Mucosa of stomach (tissue), 1 donor: ENCODE results near the gene RNU5B-1.

ENCODE experiments used
- H3K27me3 ChIP-seq: one replicate; pipeline ENCODE4 v1.7.0; 2013; ENCODE audit warnings: mild to moderate bottlenecking, low read length; ENCODE audit not compliant: control insufficient read depth, insufficient read depth
- H3K36me3 ChIP-seq: one replicate; pipeline ENCODE4 v1.7.0; 2013; ENCODE audit warnings: low read length; ENCODE audit not compliant: control insufficient read depth, insufficient read depth
- H3K4me1 ChIP-seq: one replicate; pipeline ENCODE4 v1.7.0; 2013; ENCODE audit warnings: mild to moderate bottlenecking, low read length; ENCODE audit not compliant: control insufficient read depth, insufficient read depth
- H3K4me3 ChIP-seq: one replicate; pipeline ENCODE4 v1.7.0; 2013; ENCODE audit warnings: low read length
- H3K9ac ChIP-seq: one replicate; pipeline ENCODE4 v1.7.0; 2013; ENCODE audit warnings: mild to moderate bottlenecking, low read length, moderate library complexity
- H3K9me3 ChIP-seq: one replicate; pipeline ENCODE4 v1.7.0; 2013; ENCODE audit warnings: mild to moderate bottlenecking, low read length, moderate library complexity; ENCODE audit not compliant: control insufficient read depth
- donor health status: Pancreatic carcinoma.

The RNU5B-1 gene

DNA sequence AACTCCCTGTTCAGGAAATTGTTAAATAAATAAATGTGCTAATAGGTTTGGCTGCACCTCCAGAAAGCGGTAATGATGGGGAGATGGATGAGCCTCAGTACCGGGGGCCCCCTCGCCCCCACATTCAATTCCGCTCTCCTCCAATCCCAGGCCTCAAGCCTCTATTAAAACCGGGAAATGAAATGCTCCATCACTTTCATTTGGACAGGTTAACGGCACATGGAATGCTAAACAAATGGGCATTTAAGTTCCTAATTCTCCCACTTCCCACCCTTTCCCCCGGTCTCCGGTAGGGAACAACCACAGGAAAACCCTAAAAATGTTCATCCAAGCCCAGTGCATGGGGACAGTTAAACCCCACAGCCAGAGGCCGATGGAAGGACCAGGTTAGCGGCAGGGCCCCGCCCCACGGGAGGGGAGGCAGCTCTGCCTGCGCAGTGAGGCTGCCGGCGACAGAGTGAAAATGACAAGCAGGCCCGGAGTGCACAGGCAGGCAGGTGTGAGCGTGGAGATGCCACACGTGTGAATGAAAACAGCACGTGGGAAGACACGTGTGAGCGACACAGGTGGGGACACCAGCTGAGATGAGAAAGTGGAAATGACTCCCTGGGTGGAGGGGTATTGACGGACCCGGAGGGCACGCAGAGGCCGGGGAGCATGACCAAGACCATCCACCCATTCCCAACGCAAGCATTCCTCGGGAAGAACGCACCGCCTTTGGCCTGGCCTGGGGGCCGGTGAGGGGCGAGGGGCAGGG lies 28.1 kb downstream of the RNU5B-1 start:
- peaks cover 3% of the 10 kb centered on the region for H3K27me3 ChIP-seq
- no peak overlapping the region for H3K4me3 ChIP-seq
- no peaks in the 10 kb centered on the region for H3K4me1 ChIP-seq
- H3K9me3 ChIP-seq: no peaks in the 10 kb centered on the region
- no peak overlapping the region for H3K9ac ChIP-seq
- H3K36me3 ChIP-seq: no peaks in the 10 kb centered on the region

DNA sequence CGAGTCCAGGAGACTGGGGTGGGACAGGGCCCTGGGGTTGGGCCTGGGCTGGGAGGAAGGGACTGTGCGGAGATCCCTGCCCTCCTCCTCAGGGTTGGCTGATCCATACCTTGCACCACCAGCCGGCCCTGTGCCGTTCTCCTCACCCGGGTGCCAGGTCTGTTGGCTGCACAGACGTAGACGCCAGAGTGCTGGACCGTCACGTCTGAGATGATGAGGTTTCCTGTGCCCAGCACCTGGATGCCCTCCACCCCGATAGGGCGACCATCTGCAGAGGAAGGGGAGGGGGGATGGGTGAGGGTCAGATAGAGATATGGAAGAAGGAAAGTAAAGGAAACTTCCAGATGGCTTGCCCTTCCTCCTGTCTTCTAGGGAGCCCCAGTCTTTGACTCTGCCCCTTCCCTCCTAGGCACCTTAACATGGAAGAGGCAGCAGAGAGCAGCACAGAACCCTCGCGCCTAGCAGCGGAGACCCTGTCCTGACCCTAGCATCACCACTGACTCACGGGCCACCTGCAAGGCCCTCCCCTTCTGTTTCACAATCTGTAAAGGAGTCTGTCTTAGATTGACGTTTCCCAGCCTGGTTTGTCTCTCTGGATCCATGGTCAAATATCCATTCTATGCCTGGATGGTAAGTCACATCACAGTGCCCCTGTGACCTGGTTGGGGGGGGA lies 28.8 kb downstream of the RNU5B-1 start:
- Histone ChIP-seq H3K4me1 (no peaks in the 10 kb centered on the region), H3K9ac (no peak overlapping the region), H3K27me3 (peaks cover 5% of the 10 kb centered on the region), H3K4me3 (no peak overlapping the region), H3K36me3 (no peaks in the 10 kb centered on the region), H3K9me3 (no peaks in the 10 kb centered on the region)

DNA sequence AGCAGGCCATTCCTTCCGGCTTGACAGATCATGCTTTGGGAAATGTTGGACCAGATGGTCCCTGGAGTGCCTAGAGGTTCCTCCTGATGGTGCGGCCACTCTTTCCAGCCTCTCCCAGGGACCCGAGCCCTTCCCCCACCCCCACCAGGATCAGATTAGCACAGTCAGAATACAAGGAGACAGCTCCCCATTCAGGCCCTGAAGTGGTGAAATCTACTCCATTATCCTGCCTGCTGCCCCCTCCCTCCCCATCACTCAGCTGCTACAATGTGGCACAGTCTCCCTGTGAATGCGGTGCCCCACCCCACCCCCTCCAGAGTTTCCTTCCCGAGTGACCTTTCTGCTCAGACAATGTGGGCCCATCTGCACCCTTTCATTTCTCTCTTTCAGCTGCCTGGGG lies 29.4 kb downstream of the RNU5B-1 start:
- Histone ChIP-seq H3K9ac (no peak overlapping the region), H3K4me3 (no peak overlapping the region), H3K9me3 (no peaks in the 10 kb centered on the region), H3K4me1 (no peaks in the 10 kb centered on the region), H3K36me3 (no peaks in the 10 kb centered on the region), H3K27me3 (peaks cover 5% of the 10 kb centered on the region)

DNA sequence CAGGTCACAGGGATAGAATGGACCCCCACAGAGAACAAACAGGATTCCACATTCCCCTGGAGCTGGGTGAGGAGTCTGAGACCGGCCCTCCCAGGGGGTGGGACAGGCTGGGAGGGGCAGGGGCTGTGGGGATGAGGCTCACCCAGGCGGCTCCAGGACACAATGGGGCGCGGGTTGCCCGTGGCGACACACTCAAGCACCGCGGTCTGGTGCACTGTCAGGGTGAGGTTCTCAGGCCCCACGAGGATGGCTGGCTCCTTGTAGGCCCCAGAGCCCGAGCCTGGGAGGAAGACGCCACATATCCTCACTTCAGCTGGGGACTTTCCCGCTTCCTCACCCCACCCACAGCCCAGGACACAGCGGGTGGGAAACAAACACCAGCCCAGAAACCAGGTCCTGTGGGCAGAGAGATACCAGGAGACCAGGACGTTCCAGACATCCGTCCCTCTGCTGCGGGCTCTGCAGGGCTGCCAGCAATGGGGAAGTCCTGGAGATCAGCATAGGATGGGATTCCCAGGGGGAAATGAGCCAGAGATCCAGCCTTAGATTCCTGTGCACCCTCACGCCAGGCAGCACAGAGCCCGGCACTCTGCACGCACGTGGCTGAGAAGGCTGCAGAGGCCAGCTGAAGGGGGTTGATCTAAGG lies 30.2 kb downstream of the RNU5B-1 start:
- Histone ChIP-seq H3K36me3 (no peaks in the 10 kb centered on the region), H3K4me3 (no peak overlapping the region), H3K9me3 (no peaks in the 10 kb centered on the region), H3K27me3 (peaks cover 11% of the 10 kb centered on the region), H3K4me1 (no peaks in the 10 kb centered on the region), H3K9ac (no peak overlapping the region)

DNA sequence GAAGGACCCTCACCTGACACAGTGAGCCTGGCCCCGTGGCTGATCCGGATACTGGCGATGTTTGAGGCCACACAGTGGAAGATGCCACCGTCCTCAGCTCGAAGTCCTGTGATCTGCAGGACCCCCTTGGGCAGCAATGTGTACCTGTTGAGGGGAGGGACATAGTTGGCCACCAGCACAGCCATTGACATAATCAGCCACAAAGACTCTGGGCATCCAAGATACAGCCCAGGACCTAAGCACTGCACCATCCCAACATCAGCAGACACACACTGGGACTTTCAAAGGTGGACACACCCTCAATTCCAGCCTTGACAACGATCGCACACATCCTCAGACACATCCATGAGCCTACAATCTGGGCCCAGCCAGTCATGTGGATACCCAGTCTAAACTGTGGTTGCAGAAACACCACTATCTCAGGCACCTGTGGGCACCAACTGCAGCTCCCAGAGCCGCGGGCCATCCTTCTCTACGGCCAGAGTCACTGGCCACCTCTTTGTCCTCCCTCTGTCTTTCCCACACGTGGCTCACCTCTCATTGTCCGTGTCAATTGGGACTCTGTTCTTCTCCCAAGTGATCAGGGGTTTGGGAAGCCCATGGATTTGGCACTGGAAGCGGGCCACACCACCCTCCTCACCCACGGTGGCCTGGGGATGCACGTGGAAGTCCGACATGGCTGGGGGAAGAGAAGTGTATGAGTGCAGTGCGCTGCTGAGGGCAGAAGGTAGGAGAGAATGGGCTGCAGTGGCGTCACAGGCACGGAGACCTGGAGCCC lies 31.0 kb downstream of the RNU5B-1 start:
- Histone ChIP-seq H3K27me3 (peaks cover 12% of the 10 kb centered on the region), H3K36me3 (no peaks in the 10 kb centered on the region), H3K9me3 (no peaks in the 10 kb centered on the region), H3K9ac (no peak overlapping the region), H3K4me3 (no peak overlapping the region), H3K4me1 (no peaks in the 10 kb centered on the region)

DNA sequence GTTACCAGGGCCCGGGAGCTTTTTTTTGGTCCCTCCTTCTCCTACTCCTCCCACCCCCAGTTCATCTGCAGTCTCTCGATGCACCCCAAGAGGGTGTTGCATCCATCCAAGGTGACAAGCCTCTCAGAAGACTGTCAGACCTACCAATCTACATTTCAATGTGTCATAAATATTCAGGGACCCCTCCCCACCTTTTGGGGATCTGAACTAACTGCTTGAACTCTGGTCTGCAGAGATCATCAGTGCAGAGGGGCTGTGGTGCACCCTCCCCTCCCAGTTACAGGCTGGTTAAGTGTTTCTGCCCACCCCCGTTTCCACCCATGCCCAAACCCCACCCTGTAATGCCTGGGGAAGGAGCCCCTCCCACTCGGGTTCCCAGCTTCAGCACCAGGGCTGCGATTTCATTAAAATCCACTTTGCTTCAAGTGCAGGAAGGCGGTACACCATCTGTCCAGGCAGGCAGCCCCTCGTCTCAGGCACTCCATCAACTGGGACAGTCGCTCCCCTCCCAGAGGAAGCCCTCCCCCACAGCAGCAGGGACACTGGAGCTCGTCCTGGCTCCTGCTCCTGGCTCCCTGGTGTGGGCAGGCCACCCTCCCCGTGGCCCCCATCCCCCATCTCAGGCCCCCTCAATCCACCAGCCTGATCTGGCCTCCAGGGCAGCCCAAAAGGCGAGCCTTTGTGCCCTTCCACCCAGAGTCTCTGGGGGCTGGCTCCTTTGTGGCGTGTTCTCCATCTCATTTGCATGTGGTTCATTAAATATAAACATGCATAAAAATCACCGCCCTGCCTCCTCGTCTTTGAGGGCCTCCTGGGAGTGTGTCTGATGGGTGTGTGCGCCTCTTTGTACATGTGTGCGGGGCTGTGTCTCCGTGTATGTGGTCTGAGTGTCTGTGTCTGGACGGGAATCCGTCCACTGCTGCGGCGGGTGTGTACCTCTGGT lies 32.3 kb downstream of the RNU5B-1 start:
- peaks cover 12% of the 10 kb centered on the region for H3K27me3 ChIP-seq
- H3K9ac ChIP-seq: no peak overlapping the region
- no peaks in the 10 kb centered on the region for H3K4me1 ChIP-seq
- H3K9me3 ChIP-seq: no peaks in the 10 kb centered on the region
- no peaks in the 10 kb centered on the region for H3K36me3 ChIP-seq
- H3K4me3 ChIP-seq: no peak overlapping the region

DNA sequence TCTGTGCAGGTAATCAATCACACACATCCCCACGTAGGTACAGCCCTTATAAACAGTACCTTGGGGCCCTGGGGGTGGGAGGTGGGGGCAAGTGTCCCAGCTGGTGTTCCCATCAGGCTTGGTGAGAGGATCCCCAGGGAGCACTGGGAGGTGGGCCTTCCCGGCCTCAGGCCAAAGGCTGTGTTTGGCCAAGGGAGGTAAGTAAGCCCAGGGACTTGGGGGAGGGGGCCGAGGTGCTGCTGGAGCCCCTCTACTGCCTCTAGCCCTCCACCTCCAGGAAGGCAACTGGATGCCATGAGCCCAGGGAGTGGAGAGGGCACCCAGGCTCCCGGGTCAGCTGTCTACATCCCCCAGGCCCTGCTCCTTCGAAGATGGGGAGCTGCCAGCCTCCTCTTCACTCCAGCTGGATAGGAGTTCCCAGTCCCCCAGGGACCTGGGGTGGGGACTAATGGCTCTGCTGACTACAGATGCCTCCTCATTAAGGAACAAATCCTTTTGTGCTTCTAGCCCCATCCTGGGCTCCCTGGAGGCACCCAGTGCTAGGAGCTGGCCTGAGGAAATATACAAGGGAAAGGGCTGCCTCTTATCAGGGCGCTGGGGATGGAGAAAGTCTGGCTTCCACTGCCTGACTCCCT lies 33.1 kb downstream of the RNU5B-1 start:
- Histone ChIP-seq H3K9ac (no peak overlapping the region), H3K9me3 (no peaks in the 10 kb centered on the region), H3K4me3 (no peak overlapping the region), H3K27me3 (peaks cover 12% of the 10 kb centered on the region), H3K4me1 (no peaks in the 10 kb centered on the region), H3K36me3 (no peaks in the 10 kb centered on the region)

DNA sequence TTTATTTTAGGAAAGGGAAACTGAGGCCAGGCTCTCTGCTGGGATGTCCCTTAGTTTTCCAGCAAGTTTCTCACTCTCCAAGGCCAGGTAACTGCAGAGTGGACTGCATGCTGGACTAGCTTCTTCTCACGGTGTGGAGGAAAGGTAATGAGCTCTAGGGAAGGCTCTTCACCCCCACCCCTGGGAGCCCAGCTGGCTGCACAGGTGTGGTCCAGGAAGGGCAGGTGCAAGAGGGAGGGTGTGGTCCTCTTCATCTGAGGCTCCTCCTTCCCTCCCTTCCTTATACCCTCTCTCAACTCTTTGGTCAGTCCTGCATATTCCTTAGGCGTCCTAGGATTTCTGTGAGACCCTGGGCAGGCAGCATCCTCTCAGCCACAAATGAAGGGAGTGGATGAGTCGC lies 33.9 kb downstream of the RNU5B-1 start:
- Histone ChIP-seq H3K4me1 (no peaks in the 10 kb centered on the region), H3K9ac (no peak overlapping the region), H3K4me3 (no peak overlapping the region), H3K36me3 (no peaks in the 10 kb centered on the region), H3K27me3 (peaks cover 12% of the 10 kb centered on the region), H3K9me3 (no peaks in the 10 kb centered on the region)

DNA sequence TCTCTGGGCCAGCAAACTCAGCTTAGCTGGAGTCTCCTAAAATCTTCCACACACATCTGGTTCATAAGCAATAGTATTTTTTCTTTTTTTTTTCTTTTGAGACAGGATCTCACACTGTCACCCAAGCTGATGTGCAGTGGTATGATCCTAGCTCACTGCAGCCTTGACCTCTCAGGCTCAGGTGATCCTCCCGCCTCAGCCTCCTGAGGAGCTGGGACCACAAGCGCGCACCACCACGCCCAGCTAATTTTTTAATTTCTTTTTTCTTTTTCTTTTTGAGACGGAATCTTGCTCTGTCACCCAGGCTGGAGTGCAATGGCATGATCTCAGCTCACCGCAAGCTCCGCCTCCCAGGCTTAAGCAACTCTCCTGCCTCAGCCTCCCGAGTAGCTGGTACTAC lies 34.3 kb downstream of the RNU5B-1 start:
- H3K36me3 ChIP-seq: no peaks in the 10 kb centered on the region
- H3K27me3 ChIP-seq: peaks cover 12% of the 10 kb centered on the region
- H3K9me3 ChIP-seq: no peaks in the 10 kb centered on the region
- H3K4me3 ChIP-seq: no peak overlapping the region
- no peaks in the 10 kb centered on the region for H3K4me1 ChIP-seq
- H3K9ac ChIP-seq: no peak overlapping the region

DNA sequence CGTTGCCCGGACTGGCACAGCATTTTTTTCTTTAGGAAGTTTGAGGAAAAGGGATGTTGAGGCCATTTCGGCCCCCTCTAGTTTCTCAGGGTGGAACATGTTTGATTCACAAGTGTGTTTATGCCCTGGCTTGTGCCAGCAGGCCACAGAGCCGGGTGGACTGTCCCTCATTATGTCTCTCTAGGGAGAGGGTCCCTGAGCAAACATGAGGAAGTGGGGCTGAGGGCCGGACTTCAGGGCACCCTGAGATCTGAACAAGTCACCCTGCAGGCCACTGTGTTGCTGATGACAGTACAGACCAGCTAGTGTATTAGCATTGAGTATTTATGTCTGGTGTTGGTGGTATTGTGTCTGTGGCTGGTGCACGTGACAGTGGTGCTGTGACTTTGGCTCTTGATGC lies 34.9 kb downstream of the RNU5B-1 start:
- H3K27me3 ChIP-seq: peaks cover 12% of the 10 kb centered on the region
- H3K4me1 ChIP-seq: no peaks in the 10 kb centered on the region
- H3K36me3 ChIP-seq: no peaks in the 10 kb centered on the region
- H3K4me3 ChIP-seq: no peak overlapping the region
- no peaks in the 10 kb centered on the region for H3K9me3 ChIP-seq
- no peak overlapping the region for H3K9ac ChIP-seq

DNA sequence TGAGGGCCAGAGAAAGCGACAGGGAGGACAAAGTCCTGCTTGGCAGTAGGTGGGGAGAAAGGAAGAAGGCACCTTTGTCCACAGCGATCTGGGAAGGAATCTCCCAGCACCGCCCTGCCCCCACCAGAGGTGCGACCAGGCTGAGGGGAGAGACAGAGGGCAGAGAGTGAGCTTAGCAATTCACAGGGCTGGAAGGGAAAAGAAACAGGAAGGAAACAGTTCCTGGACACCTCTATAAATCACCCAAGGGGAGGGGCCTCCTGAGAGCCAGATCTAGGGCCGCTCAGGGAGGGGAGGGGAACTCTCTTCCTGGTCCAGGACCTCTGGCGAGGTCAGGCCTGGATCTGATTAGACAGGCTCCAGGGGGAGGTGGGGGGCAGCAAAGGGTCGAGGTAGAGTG lies 35.4 kb downstream of the RNU5B-1 start:
- no peak overlapping the region for H3K4me3 ChIP-seq
- H3K36me3 ChIP-seq: no peaks in the 10 kb centered on the region
- no peaks in the 10 kb centered on the region for H3K4me1 ChIP-seq
- H3K27me3 ChIP-seq: peaks cover 12% of the 10 kb centered on the region
- H3K9me3 ChIP-seq: no peaks in the 10 kb centered on the region
- no peak overlapping the region for H3K9ac ChIP-seq
